Smooth muscle cell (in vitro differentiated cells): ENCODE data around the gene ADAR. TPM values are rescaled to one million over a fixed set of nuclear protein-coding genes. Genes with fewer than 3 reads are reported as not detected.

Source experiments
- DNase-seq: peaks from one replicate; lab custom pipeline; 2025; ENCODE audit not compliant: unreplicated experiment; lab: John Stamatoyannopoulos, UW
- H2AFZ ChIP-seq: fragments of 200-600 bp; sonication (generic); 2 replicates; pipeline ENCODE4 v1.6.0; 2016; ENCODE audit warnings: antibody characterized with exemption, low read depth, mild to moderate bottlenecking
- H3F3A ChIP-seq: fragments of 200-600 bp; sonication (generic); 2 replicates; pipeline ENCODE4 v1.6.0; 2017; ENCODE audit warnings: antibody characterized with exemption, low read depth
- H3K27ac ChIP-seq: fragments of 200-600 bp; sonication (generic); 2 replicates; pipeline ENCODE4 v1.5.1; 2016; ENCODE audit warnings: low read depth, mild to moderate bottlenecking
- H3K27me3 ChIP-seq: fragments of 200-600 bp; sonication (generic); 2 replicates; pipeline ENCODE4 v1.6.1; 2016; ENCODE audit warnings: low read depth, mild to moderate bottlenecking
- H3K36me3 ChIP-seq: fragments of 200-600 bp; sonication (generic); 2 replicates; pipeline ENCODE4 v1.5.1; 2016; ENCODE audit warnings: low read depth
- H3K4me1 ChIP-seq: fragments of 200-600 bp; sonication (generic); 2 replicates; pipeline ENCODE4 v1.5.1; 2016; ENCODE audit warnings: low read depth
- H3K4me2 ChIP-seq: fragments of 200-600 bp; sonication (generic); 2 replicates; pipeline ENCODE4 v1.6.0; 2016; ENCODE audit warnings: mild to moderate bottlenecking
- H3K4me3 ChIP-seq: fragments of 200-600 bp; sonication (generic); 2 replicates; pipeline ENCODE4 v1.5.1; 2016; ENCODE audit warnings: mild to moderate bottlenecking
- H3K79me2 ChIP-seq: fragments of 200-600 bp; sonication (generic); 2 replicates; pipeline ENCODE4 v1.6.0; 2016; ENCODE audit warnings: low read depth, mild to moderate bottlenecking
- H3K9ac ChIP-seq: fragments of 200-600 bp; sonication (generic); 2 replicates; pipeline ENCODE4 v1.6.0; 2016; ENCODE audit warnings: low read depth
- H3K9me3 ChIP-seq: fragments of 200-600 bp; sonication (generic); replicated peaks from 2 replicates; pipeline ENCODE4 v1.5.1; 2016; ENCODE audit warnings: low read depth
- H4K20me1 ChIP-seq: fragments of 200-600 bp; sonication (generic); 2 replicates; pipeline ENCODE4 v1.6.0; 2016; ENCODE audit warnings: low read depth
- WGBS: methylation state at CpG from one replicate; pipeline ENCODE4 v1.1.7; 2016; ENCODE audit warnings: low lambda C conversion rate; 5-methylcytosine and 5-hydroxymethylcytosine counted together
- polyA plus RNA-seq: library from polyadenylated mRNA; unstranded; fragments of >200 nt; fragmentation: Nextera tagmentation; extraction: Ambion mirVana; gene quantifications from 2 replicates; pipeline ENCODE4 v1.2.1, GENCODE V29; 2016
- total RNA-seq: library from RNA; depleted of rRNA; stranded (reverse); fragments of >200 nt; gene quantifications from 2 replicates; pipeline ENCODE4 v1.2.3, GENCODE V29; 2014
- TF ChIP-seq, protein P1 (sequence below): fragments of 200-600 bp; sonication (generic); IDR thresholded peaks from 2 replicates; pipeline ENCODE4 v1.5.1; 2017; ENCODE audit warnings: borderline replicate concordance, mild to moderate bottlenecking, antibody characterized with exemption; ENCODE audit not compliant: insufficient read depth, poor library complexity, severe bottlenecking

Gene ADAR
- total and polyA plus RNA-seq, 2 experiments from 2014 or later: 39.1 to 80.6 TPM

GRCh38 chr1:154578058-154578418 is 29.9 kb downstream of the ADAR start:
- H4K20me1 ChIP-seq: no peaks in the 10 kb centered on the region
- H3K9me3 ChIP-seq: no peaks in the 10 kb centered on the region
- no peak overlapping the region for H3K27ac ChIP-seq
- H3K4me3 ChIP-seq: no peak overlapping the region
- H3F3A ChIP-seq: no peaks in the 10 kb centered on the region
- TF ChIP-seq, protein P1, sequence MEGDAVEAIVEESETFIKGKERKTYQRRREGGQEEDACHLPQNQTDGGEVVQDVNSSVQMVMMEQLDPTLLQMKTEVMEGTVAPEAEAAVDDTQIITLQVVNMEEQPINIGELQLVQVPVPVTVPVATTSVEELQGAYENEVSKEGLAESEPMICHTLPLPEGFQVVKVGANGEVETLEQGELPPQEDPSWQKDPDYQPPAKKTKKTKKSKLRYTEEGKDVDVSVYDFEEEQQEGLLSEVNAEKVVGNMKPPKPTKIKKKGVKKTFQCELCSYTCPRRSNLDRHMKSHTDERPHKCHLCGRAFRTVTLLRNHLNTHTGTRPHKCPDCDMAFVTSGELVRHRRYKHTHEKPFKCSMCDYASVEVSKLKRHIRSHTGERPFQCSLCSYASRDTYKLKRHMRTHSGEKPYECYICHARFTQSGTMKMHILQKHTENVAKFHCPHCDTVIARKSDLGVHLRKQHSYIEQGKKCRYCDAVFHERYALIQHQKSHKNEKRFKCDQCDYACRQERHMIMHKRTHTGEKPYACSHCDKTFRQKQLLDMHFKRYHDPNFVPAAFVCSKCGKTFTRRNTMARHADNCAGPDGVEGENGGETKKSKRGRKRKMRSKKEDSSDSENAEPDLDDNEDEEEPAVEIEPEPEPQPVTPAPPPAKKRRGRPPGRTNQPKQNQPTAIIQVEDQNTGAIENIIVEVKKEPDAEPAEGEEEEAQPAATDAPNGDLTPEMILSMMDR: no peak
- no peak overlapping the region for H3K4me2 ChIP-seq
- no peaks in the 10 kb centered on the region for H3K27me3 ChIP-seq
- no peaks in the 10 kb centered on the region for H3K36me3 ChIP-seq
- H3K79me2 ChIP-seq: no peaks in the 10 kb centered on the region
- H3K9ac ChIP-seq: no peak overlapping the region
- H2AFZ ChIP-seq: no peak overlapping the region
- H3K4me1 ChIP-seq: no peaks in the 10 kb centered on the region
- DNase-seq: no peak
- WGBS: 95% methylated on average over 6 of the region's 6 CpGs

GRCh38 chr1:154577346-154578057 is 30.5 kb downstream of the ADAR start:
- H3K9ac ChIP-seq: no peak overlapping the region

GRCh38 chr1:154575951-154576566 is 31.9 kb downstream of the ADAR start:
- Histone ChIP-seq H3K9me3 (no peaks in the 10 kb centered on the region), H3F3A (no peaks in the 10 kb centered on the region), H3K4me1 (no peaks in the 10 kb centered on the region), H3K36me3 (no peaks in the 10 kb centered on the region), H3K9ac (no peak overlapping the region), H3K79me2 (no peaks in the 10 kb centered on the region), H2AFZ (no peak overlapping the region), H3K27ac (no peak overlapping the region), H4K20me1 (no peaks in the 10 kb centered on the region), H3K27me3 (no peaks in the 10 kb centered on the region), H3K4me2 (no peak overlapping the region), H3K4me3 (no peak overlapping the region)
- no peak for DNase-seq
- 96% methylated on average over 8 of the region's 8 CpGs for WGBS
- TF ChIP-seq, protein P1: no peak

More at GRCh38 chr1:154577346-154578057, 30.5 kb downstream of the ADAR start:
- TF ChIP-seq, protein P1: no peak
- H3K4me1 ChIP-seq: no peaks in the 10 kb centered on the region
- no peaks in the 10 kb centered on the region for H3K27me3 ChIP-seq
- H4K20me1 ChIP-seq: no peaks in the 10 kb centered on the region
- H3F3A ChIP-seq: no peaks in the 10 kb centered on the region
- no peak overlapping the region for H2AFZ ChIP-seq
- H3K27ac ChIP-seq: no peak overlapping the region
- no peak overlapping the region for H3K4me3 ChIP-seq
- DNase-seq: no peak
- no peak overlapping the region for H3K4me2 ChIP-seq
- no peaks in the 10 kb centered on the region for H3K9me3 ChIP-seq
- 99% methylated on average over 7 of the region's 7 CpGs for WGBS
- no peaks in the 10 kb centered on the region for H3K79me2 ChIP-seq
- no peaks in the 10 kb centered on the region for H3K36me3 ChIP-seq
